ENCODE results near the gene BCLAF1.
"Not testable (repeated sequence)": the region's sequence is repeated elsewhere in the genome, so short reads cannot be mapped to it uniquely, and the experiment has no call there.

BCLAF1 gene

DNA sequence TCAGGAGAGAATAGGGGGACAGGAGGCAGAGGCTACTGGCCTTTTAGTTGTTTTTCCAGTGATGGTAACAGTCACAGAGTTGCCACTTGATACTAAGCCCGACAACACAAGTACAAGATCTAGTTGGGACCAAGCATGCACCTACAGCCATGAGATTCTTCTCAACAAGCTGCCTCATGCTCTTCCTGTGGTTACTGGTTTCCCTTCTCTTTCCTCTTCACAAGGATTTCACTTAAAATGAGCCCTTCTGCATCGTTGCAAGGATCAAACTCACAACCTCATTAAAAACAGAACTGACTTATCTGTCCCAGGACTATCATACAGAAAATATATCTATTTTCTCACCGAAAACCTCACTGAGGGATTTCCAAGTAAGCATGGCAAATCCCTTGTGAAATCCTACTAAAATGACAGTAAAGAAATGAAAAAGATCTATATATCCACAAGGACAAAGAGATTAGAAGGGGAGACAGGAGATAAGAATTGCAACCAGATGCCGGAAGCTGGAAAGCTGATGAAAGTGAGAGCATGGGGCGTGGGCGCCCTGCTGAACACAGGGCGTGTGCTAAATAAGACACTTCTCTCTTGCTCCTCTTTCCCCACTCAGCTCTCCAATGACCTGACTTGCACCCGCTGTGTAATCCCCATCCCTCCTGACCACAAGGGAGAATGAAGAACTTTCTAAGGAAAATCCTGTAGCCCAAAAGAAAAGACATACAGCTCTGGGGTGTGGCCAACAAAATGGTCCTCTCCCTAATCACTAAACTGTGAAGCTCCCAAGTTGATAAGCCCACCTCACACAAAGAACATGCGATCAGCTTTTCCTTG is 53.0 kb downstream of the BCLAF1 start:
- DNase-seq: peak; percentile 88

- DNase-seq: no peak
Observed at GRCh38 chr6:136235233-136235564, 54.4 kb downstream of the BCLAF1 start.

- no peak for DNase-seq
Observed at GRCh38 chr6:136232701-136233100, 56.9 kb downstream of the BCLAF1 start.

GRCh38 chr6:136230219-136230853 is 59.3 kb downstream of the BCLAF1 start:
- no peak for DNase-seq

GRCh38 chr6:136228814-136229213 is 60.8 kb downstream of the BCLAF1 start:
- DNase-seq: no peak

DNA sequence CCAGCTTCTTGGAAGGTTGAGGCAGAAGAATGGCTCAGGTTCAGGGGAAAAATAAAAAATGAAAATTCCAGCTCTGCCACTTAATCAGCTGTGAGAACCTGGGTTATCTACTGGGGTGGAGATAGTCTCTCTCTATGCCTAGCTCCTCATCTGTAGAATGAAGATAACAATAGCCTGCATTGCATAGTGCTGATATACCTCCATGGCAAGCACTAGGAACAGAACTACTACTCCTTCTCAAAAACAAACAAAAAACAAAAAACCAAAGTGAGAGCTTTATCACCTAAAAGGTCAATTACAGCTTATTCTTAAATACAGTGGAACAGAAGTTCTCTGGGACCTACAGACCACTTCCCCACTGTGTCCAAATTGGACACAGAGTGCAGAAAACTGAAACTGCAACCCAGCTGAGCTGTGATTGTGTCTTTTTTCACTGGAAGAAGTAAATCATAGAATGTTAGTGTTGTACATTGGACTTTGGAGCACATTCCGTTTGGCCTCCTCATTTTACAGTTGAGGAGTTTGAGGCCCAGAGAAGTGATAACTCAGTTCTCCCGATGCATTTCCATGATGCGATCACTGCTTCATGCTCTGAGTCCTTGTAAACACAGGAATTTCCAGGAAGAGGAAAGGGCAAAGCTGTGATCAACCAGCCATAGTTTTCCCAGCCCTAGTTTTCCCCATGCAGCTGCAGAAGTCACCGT is 62.8 kb downstream of the BCLAF1 start:
- DNase-seq: peak; percentile 82

DNA sequence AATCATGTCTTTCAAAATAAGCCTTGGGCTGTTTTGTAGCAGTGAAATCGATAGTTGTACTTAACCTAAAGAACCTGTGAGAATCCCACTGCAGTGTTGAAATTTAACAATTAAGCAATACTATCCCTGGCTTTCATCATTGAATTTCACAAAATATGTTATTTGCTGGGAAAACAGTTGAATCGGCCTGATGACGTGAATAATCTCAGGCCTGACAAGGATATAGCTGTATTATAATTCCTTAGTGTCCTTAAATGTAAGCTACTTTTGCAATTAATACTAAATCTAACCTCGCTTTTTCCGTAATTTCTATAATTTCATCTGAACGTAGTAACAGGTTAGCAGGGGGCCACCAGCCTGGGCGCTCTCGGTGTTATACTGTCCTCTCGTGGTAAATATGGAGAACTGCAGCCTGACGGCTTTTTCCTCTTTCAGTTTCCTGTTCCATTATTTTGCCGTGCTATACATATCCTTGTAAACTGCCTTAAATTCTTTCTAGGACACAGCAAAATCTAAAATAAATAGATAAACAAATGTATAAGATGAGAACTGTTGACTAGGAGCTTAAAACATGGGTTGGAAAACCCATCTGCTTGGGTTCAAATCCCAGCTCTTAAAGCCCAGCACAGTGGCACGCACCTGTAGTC is 63.5 kb downstream of the BCLAF1 start:
- peak; percentile 88 for DNase-seq

- DNase-seq: peak; percentile 49
Observed at GRCh38 chr6:136225496-136225895, 64.2 kb downstream of the BCLAF1 start.

GRCh38 chr6:136224974-136225373 is 64.7 kb downstream of the BCLAF1 start:
- not testable (repeated sequence) for DNase-seq

DNA sequence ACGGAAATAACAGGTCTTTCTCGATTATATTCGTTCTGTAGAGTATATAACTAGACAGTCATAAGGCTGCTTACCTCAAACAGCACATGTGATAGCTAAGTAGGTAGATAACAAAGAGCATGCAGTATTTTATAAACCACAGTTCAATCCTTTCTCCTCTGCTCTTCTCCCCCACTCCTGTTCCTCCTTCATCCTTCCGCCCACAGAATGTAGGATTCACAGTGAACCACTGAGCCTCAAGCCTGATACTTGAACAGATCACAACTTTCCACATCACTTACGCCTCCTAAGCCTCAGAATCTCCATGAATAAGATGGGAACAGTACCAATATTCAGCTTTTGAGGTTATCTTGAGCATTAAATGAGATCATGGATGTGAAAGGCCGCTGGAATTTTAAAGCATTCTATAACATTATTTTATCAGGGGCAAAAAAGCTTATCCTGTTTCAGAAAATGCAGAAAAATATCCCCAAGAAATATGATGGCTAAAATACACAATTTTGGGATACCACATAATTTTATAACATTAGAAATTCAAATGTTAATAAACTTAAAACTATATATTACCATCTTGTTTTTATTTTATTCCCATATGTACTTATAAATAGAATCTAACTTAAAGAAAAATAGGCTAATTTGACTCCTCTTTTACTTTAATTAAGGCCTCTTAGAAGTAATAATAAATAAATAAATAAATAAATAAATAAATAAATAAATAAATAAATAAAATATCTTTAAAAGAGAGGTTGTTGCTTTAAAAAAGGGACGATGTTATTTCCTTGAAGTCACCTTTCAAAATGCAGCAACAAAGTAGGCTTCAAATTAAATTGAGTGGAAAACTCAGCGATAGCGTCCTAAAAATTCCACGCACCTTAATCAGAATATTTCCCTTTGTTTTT is 72.9 kb downstream of the BCLAF1 start:
- no peak for DNase-seq

- DNase-seq: no peak
Observed at GRCh38 chr6:136213853-136214252, 75.8 kb downstream of the BCLAF1 start.

DNA sequence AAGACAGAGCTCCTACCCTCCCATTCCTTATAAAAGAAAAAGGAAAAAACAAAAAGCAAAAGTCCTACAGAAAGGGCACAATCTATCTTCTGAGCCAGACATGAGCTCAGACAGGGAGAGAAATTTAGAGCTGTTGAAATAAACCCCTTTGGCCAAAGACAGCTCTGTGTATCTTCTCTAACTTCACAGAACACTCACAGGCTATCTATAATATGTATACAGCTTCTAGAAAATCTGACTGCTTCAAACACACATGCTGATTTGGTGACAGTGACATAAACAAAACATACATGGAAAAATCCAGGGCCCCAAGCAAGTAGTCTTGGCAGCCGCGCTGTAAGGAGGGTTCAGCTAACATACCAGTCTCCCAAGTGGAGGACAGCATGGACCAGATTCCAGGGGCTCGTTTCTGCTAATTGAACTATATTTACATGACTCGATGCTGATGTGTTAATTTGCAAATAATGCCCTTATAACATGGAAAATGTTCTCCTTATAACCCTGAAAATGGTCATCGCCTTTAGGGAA is 76.6 kb downstream of the BCLAF1 start:
- no peak for DNase-seq

DNA sequence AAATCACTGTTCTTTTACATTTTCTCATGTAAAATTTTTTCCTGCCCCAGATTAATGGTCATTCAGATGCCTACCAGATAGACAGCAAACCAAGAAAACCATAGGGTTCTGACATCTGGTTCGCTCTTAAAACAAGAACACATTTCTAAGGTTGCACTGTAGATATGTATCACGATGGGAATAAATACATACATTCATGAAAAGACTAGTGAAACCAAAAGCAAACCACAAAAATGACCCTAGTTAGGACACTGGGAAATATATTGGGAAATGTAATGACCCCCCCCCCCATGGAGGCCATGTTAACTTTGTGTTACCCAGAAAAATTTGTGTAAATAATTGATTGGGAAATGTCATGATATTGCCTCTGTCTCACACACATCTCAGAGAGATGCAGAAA is 77.0 kb downstream of the BCLAF1 start:
- no peak for DNase-seq

- DNase-seq: no peak
Observed at GRCh38 chr6:136210398-136211165, 79.1 kb downstream of the BCLAF1 start.

DNA sequence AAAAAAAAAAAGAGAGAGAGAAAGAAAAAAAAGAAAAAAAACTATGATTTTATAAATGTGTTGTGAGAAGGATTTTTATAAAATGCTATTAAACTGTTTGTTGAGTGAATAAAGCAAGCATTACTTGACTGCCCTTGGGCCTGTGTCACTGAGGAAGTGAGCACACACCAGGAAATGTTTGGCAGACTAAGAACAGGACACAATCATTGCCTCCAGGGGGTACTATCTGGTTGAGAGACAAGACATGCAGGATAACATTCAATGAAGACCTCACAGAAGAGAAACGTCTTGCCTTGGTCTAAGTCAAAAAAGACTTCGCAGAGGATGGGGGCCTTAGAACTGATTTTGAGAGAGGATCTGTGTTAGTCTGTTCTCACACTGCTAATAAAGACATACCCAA is 80.2 kb downstream of the BCLAF1 start:
- no peak for DNase-seq

- no peak for DNase-seq
Observed at GRCh38 chr6:136208783-136209182, 80.9 kb downstream of the BCLAF1 start.

Measured in OCI-M1 (cell line).